Fibroblast of skin of left biceps (primary cell): Measurements from ENCODE around the gene DCAF4L1.

Experiments
- DNase-seq, 2 experiments: peaks; one replicate each; pipeline ENCODE4 v3.0.0-alpha.2; 2013; ENCODE audit warnings: low read depth in 2 of 2

DCAF4L1 gene

DNA sequence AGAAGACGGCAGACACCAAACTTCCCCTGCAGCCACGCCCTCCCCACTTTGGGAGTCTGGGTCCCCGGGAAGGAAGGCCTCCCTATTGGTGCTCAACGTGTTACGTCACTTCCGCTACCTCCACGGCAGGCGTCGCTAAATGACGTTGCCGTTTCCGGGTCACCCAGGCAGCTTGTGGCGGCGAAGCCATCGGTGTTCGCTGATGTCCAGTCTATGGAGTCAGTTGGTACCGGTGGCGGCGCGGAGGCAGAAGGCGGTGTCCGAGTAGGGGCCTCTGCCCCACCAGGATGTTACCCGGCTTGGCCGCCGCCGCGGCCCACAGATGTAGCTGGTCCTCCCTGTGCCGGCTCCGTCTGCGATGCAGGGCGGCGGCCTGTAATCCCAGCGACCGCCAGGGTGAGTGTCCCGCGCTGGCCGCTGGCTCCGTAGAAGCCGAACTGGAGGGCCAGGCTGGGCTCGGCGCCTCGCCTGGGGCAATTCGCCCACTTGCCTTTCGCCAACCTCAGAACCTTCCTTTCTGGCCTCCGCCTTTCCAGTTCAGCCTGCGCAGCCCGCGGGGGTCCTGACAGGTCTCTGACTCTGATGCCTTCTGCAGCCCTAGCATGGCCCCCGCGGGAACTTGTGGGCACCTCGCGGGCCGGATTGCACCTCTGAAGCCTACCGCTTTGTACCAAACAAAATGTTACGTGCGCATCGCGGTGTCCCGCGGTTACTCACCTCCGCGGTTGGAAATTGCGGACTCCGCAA, 9.0 kb downstream of the DCAF4L1 start, which contains the start of gene SLC30A9:
Gene SLC30A9, plus strand, starts transcription at position 166 of the 747 bp plus-strand sequence. Its CDS starts 122 bp downstream, at position 288.
- DNase-seq = peak; percentile 76 to 81

DNA sequence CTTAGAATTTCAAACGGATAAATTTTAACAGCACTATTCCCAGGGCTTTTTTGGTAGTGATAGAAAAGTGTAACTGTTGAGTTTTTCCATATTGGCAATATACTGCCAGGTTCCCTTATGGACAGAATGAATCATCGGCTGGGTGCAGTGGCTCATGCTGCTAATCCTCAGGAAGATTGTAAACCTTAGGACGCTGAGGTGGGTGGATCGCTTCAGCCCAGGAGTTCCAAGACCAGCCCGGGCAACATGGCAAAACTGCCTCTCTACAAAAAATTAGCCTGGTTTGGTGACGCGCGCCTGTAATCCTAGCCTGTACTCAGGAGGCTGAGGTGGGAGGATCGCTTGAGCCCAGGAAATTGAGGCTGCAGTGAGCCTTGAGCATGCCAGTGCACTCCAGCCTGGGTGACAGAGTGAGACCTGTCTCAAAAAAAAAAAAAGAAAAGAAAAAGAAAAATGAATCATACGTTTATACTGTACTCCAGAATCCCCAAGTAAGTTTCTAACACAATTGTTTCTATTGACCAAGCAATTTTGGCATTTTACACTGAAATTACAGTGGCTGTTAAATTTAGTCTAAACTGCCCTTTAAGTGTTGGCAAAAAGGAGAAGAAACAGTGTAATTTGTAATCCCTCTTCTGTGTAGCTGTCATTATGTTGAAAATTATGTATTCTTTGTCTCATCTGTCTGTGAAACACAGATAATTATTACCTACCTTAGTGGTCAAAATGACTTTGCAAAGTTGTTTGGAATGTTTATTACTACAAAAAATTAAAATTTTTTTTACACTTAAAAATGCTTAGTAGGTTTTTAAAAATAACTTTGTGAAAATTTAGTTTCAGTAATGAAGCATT, 10.6 kb downstream of the DCAF4L1 start:
- DNase-seq = no peak

DNA sequence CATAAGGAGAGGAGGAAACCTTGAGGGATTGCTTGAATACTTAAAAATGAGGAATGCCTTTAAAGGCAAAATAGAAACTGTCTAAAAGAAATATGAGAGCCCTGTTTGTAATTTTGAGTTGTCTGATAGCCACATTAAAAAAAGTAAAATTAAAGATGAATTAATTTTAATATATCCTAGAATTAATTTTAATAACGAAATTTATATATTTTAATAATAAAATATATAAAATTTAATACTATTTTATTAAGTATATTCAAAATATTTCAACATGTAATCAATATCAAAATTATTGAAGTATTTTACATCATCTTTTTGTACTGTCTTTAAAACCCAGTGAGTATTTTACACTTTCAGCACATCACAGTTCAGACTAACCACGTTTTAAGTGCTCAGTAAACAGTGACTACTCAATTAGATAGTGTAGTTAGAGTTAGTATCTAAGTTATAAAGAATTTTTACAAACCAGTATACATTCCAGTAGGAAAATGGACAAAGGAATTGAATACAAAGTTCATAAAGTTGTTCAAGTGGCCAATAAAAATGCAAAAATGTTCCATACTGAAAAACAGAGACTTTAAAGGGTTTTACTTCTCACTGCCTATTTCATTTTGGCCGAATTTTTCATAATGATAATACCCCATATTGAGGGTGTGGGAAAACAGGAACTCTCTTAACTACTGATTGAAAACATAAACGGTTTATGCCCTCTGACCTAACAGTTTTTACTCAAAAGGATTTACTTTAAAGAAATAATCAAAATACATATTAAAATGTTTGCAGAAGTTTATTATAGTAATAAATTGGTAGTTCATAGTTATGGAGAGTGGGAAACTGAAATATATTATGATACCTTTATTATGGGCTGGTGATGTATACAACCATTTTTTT, 11.7 kb downstream of the DCAF4L1 start:
- DNase-seq = no peak

DNA sequence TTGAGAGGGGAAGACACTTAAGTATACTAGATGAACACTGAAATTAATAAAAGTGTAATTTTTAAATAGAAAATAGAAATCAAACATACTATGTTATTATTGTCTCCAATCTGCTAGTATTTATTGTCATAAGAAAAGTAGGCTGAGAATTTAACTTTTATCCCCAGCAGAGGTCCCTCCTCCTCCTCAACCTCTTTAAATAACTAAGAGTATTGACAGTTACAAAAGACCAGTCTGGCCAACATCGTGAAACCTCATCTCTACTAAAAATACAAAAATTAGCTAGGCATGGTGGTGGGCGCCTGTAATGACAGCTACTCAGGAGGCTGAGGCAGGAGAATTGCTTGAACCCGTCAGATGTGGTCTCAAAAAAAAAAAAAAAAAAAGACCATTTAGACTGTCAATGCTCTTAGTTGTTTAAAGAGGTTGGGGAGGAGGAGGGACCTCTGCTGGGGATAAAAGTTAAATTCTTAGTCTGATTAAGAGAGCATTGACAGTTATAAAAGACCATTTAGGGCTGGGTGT, 13.0 kb downstream of the DCAF4L1 start:
- DNase-seq = no peak

DNA sequence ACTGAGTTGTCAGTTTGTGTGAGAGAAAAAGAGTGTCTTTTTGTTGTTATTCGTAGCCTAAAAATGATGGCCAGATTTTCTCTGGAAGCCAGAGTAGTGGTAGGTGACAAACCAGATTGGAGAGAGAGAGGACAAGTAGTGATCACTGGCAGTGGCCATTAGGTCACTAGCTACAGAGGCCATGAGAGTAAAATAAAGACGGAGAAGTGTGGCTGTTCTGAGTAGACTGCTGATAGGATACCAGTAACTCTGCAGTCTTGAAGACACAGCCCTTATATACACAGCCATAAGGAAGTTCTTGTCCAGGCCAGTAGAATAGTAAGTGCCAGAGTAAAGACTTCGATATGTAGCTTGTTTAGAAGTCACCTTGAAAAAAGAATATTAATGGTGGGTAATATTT, 16.5 kb downstream of the DCAF4L1 start:
- DNase-seq = no peak

DNA sequence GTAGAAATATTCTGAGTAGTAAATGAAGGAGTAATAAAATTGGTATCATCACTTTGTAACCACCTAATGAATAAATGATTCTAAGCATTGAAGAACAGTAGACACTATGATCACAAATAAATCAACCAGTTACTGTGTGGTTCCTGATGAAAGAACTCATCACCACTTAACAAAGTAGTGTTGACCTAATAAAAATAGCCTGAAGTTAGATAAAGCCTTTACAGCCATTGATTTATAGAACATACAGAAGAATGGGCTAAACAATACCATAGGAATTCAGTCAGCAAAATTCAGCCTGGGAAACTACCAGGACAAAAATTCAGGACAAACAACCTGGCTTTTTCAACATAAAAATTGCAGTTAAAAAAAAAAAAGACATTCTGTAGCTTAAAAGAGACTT, 17.8 kb downstream of the DCAF4L1 start:
- no peak for DNase-seq

DNA sequence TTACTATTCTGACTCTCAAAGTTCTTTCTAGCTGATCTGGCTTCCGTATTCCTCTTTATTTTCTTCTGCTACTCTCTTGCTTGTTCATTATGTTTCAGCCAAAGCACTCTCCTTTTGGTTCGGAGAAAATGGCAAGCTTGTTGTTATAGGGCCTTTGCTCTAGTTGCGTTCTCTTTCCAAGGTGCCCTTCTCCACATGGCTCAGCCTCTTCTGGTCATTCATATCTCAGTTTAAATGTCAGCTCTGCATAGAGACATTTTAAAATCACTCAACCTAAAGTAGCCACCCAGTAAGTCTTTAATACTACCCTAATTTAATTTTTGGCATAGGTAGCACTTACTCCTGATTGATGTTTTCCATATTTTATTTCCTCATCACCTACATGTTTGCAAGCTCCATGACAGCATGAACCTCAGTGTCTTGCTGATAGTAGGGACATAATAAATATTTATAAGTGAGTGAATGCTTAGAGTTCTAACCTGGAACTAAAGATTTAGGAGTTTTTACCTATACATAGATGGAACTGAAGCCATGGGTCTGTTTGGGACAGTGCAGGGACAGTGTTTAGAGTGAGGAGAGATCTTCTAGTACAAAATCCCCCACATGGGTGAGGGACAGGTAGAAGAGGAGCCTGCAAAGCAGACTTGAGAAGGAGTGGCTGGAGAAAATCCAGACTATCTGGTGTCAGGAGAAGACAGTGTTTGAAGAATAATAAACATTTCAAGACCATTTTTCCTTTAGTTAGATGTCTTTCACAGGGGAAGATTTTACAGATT, 26.6 kb downstream of the DCAF4L1 start:
- DNase-seq = no peak

DNA sequence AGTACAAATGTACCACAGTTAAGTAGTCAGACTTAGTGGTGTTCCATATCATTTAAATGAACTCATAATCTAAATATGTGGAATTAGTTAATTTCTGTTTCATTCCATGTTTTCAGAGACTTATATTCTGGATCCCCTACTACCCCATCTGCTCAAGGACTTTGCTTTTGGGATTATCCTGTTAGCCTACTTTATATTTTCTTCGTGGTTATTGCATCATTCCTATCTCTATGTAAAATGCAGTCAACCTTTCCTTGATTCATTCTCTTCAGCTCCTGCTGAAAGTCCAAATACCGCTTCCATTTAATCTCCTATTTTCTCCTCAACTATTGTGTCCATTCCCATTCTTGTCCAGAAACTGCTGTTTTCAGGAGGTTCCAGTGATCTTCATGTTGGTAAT, 33.9 kb downstream of the DCAF4L1 start:
- no peak for DNase-seq

DNA sequence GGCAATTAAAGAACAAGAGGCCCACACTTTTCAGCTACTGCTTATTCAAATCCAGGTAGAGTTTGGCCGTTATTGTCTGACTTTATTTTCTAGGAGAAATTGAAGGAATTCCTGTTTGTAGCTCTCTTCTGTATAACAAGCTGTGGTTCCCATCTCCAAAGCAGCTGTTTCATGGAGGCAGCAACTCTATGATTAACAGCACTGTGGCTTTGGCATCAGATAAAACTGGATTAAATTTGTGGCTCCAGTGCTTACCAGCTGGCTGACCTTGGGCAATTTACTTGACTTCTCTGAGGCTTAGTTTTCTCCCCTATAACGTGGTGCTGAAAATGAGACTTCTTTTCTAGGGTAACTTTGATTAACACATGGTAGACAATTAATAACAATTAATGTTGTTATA, 36.9 kb downstream of the DCAF4L1 start:
- no peak for DNase-seq
